RKO (cell line): ENCODE measurements around the gene DNAH5.

Experiments used
- DNase-seq: peaks from one replicate; pipeline ENCODE4 v3.0.0-alpha.2; 2016; ENCODE audit warnings: low spot score

DNAH5 gene

GRCh38 chr5:13934921-13935320, 9.6 kb downstream of the DNAH5 start:
- no peak for DNase-seq

- no peak for DNase-seq
These were observed 10.4 kb downstream of the DNAH5 start for GRCh38 chr5:13934125-13934524.

GRCh38 chr5:13932561-13932960, 11.9 kb downstream of the DNAH5 start:
- no peak for DNase-seq

- no peak for DNase-seq
These were observed 12.5 kb downstream of the DNAH5 start for GRCh38 chr5:13932011-13932410.

- no peak for DNase-seq
These were observed 13.8 kb downstream of the DNAH5 start for GRCh38 chr5:13930541-13931171.

GRCh38 chr5:13926731-13927130, 17.8 kb downstream of the DNAH5 start:
- no peak for DNase-seq

GRCh38 chr5:13921578-13921977, 22.9 kb downstream of the DNAH5 start:
- DNase-seq, result no peak

- no peak for DNase-seq
These were observed 24.7 kb downstream of the DNAH5 start for GRCh38 chr5:13919786-13920185.

GRCh38 chr5:13919087-13919486, 25.4 kb downstream of the DNAH5 start:
- DNase-seq, result no peak

- DNase-seq, result no peak
These were observed 27.4 kb downstream of the DNAH5 start for GRCh38 chr5:13917061-13917460.

GRCh38 chr5:13913962-13914361, 30.5 kb downstream of the DNAH5 start:
- no peak for DNase-seq

GRCh38 chr5:13910637-13911288, 33.7 kb downstream of the DNAH5 start:
- no peak for DNase-seq

GRCh38 chr5:13910201-13910600, 34.3 kb downstream of the DNAH5 start:
- no peak for DNase-seq

- no peak for DNase-seq
These were observed 35.2 kb downstream of the DNAH5 start for GRCh38 chr5:13909271-13909670.

- DNase-seq, result no peak
These were observed 45.9 kb downstream of the DNAH5 start for GRCh38 chr5:13898569-13898968.

GRCh38 chr5:13878357-13878756, 66.1 kb downstream of the DNAH5 start:
- DNase-seq, result no peak

GRCh38 chr5:13866792-13867191, 77.7 kb downstream of the DNAH5 start:
- DNase-seq, result peak; percentile 54

- no peak for DNase-seq
These were observed 79.2 kb downstream of the DNAH5 start for GRCh38 chr5:13865312-13865711.

- DNase-seq, result no peak
These were observed 84.3 kb downstream of the DNAH5 start for GRCh38 chr5:13860146-13860545.

GRCh38 chr5:13859270-13860065, 85.0 kb downstream of the DNAH5 start:
- no peak for DNase-seq

- DNase-seq, result no peak
These were observed 101.2 kb downstream of the DNAH5 start for GRCh38 chr5:13843175-13843846.

- no peak for DNase-seq
These were observed 111.0 kb downstream of the DNAH5 start for GRCh38 chr5:13833440-13833839.

GRCh38 chr5:13831351-13831750, 113.1 kb downstream of the DNAH5 start:
- DNase-seq, result peak; percentile 14
